ENCODE data around the gene PAK1.
"Not testable (repeated sequence)": the region's sequence is repeated elsewhere in the genome, so short reads cannot be mapped to it uniquely, and the experiment has no call there.

The PAK1 gene

DNA sequence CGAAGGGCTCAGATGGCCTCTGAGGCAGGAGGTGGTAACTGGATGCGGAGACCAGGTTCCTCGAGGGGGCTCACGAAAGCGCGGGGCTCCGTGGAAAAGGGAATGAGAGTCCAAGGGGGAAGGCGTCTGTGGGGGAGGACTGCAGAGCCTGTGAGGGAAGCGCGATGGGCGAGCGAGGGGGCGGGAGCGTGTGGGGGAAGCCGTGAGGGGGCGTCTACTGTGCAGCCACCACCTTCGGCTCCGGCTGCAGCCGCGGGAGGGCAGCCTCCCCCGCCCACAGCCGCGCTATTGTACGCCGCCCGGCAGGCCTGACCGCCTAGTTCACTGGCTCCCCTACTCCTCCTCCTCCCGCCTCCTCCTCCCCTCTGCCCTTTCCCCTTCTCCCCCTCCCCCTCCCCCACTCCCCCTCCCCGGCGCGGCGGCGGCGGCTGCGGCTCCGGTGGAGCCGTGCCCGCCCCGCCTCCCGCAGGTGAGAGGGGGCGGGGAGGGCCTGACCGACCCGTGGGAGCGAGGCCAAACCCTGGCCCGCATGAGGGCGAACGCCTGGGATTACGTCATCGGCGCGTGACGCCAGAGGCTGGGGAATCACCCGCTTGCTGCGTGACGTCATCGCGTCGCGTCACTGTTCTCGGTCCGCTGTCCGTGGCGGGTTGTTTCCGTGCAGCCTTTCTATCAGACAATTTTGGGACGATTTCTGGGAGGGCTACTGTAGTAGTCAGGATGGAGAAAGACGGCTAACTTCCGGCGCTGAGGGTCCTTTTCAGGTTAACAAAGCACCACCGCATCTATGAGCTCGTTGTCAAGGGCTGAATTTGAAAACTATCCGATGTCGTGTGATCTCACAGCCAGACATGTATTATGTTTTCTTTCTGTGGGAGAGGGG, at the start of gene PAK1:
Gene PAK1 (minus strand): TSS at position 294 of the 883 bp plus-strand sequence. CDS start 81,574 bp downstream, outside the sequence.
- peak; percentile 64 for DNase-seq

DNA sequence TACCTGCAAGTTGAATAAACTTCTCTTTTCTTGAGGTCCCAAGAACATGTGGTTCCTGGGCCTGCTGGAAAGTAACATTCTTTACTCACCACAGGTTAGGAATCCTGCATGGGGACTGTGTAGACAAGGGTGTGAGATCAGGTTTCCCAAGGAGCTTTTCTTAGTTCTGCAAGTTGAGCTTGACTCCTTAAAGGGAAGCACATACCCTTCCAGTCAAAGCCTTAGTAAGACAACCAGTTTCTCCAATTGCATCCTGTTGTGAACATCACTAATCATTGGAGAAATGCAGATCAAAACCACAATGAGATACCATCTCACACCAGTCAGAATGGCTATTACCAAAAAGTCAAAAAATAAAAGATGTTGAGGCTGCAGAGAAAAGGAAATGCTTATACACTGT, 48.3 kb upstream of the PAK1 start:
- DNase-seq, result no peak

DNA sequence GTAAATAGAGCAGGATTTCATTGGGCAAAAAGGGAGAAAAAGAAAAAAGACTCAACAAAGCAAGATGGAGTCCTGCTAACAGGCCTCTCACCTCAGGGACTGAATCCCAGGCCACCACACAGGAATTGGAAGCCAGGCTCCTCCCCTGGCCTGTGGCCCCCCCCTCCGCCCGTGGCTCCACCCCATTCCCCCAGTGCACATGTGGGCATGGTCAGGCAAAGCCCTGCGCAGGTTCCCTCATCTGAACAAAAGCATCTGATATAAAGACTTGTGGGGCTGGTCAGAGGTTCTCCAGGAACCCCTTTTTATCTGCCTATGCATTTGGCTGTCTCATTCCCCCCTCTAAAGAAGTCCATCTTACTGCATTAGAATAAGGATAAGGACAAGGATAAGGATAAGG, 46.0 kb upstream of the PAK1 start:
- no peak for DNase-seq

DNA sequence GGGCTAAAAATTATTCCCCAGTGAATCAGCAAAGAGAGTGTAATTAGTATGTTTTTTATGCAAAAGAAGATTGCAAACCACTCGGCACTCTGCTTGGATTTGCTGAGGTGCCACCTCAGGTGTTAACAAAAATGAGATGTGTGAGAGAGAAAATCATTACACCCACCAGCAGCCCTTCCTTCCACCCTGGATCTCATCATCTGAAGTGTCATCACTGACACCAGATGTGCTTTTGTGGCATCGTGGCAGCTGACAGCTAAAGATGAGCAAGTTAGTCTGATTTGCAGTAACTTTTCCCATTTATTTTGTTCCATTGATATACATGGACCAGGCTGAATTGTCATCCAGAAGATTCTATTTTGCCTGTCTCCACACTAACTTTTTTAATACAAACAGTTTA, 44.6 kb upstream of the PAK1 start:
- DNase-seq, result no peak

DNA sequence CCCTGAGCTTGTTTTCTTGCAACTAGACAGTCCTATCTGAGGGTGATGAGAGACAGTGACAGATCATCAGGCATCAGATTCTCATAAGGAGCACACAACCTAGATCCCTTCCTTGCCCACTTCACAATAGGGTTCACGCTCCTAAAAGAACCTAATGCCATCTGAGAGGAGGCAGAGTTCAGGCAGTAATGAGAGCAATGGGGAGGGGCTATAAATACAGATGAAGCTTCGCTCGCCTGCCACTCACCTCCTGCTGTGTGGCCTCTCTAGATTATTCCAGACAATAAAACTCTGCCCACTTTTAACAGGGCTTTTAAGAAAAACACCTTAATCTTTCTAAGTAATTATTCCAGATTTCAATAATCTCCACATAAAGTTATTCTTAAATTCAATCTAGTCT, 43.9 kb upstream of the PAK1 start:
- no peak for DNase-seq

DNA sequence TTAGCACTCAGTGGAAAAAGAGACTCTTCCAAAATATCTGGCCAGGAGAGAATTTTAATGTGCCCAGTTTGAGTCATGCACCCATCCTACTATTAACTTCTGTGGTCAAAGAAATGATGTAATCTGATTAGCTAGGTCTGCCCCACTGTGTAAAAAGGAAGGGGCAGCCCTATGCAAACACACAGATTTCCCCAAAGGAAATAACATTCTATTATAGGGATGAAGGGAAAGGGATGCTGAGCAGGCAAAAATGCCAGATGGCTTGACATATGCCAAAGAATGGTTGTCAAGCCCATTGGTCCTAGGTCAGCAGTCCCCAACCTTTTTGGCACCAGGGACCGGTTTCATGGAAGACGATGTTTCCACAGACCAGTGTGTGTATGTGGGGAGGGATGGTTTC, 43.3 kb upstream of the PAK1 start:
- DNase-seq, result no peak

DNA sequence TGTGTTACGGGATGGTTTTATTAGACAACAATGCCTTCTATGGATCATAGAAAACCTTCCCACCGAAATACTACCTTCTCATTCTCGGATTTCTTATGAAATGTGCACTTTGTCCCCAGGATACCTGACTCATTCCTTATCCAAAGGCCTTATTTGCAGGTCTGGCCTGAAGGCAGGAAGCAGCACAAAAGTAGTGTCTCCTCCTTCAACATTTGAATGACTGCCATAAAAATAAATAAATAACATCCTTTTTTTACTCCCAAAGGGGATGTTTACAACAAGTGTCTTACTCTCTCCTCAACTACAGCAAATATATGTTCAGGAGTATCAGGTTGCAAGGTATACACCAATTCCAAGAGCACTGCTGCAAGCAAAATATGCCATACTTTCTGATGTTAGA, 41.6 kb upstream of the PAK1 start:
- DNase-seq, result no peak

DNA sequence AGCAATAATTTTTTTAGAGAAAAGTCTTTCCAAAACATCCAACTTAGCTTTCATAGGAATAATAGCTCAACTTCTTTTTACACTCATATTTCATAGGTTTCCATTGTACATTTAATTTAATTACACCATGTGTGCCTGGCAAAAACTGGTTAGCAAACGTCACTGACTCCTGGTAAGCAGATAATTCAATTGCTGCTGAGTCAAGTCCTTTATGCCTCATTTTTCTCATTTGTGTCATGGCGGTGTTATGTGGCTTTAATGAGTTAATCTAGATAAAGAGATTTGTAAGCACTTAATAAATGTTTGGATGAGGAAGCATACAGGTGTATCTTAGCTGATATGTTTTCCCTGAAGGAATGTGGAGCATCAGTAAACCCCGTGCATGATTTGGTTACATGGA, 41.2 kb upstream of the PAK1 start:
- no peak for DNase-seq

DNA sequence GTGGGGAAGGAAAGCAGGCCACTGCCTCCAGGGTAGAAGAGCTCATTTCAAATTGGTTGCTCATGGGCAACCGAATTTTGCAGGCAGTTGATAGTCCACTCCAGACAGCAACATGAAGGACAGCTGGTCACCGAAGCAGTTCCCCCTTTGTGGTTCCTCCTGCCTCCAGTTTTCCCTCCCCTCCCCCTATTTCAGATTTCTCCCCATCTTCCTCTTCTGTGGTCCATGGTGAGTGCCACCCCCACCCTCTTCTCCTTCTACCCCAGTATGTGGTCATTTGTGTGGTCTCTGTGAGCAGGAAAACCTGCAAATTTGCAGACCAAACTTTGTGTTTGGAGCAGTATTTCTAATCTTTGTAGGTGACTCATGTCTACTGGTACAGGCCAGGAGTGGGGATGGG, 38.2 kb upstream of the PAK1 start:
- no peak for DNase-seq

DNA sequence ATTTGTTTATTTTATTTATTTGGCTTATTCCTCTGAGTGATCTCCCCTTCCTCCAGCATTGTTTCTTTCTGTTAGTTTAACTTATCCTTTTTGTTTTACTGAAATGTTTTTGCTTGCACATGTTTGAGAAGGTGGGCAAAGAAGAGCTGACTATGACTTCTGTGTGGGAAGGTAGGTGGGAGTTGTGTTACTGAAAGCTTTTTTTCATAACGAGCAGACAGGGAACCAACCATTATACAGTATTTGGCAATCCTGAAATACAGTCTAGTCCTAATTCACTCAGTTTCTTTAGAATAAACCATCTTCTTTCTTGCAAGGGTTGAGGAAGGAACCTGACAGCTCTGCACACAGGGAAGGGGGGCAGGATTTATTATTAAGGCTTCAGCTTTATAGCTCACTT, 37.0 kb upstream of the PAK1 start:
- no peak for DNase-seq

DNA sequence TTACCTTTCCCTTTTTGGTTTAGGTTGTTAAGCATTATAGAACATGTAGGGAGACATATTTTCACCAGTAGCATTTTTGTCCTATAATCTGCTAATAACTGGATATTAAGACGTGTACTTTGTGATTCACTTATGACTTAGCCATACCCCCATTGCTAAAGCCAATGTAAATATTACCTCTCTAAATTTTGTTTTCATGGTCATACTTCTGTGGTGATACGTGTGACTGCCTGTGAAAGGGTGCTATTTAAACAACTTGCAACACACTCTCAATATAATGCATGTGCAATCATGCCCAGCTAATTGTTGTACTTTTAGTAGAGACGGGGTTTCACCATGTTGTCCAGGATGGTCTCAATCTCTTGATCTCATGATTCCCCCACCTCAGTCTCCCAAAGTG, 36.2 kb upstream of the PAK1 start:
- DNase-seq, result no peak

DNA sequence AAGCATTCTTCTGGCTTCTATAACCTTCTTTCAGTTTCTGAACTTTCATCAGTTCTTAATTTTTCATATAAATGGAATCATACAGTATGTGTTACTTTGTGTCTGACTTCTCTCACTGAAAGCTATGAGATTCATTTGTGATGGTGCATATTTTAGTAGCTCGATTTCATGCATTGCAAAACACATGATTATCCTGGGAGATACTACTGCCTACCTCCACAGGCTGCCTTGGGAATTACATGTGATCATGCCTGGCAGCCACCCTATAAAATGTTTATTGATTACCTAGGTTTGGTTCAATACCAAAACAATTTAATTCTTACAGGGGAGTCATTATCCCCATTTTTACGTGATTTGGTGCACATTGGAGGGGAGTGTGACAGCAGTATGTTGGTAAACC, 34.1 kb upstream of the PAK1 start:
- DNase-seq, result no peak

DNA sequence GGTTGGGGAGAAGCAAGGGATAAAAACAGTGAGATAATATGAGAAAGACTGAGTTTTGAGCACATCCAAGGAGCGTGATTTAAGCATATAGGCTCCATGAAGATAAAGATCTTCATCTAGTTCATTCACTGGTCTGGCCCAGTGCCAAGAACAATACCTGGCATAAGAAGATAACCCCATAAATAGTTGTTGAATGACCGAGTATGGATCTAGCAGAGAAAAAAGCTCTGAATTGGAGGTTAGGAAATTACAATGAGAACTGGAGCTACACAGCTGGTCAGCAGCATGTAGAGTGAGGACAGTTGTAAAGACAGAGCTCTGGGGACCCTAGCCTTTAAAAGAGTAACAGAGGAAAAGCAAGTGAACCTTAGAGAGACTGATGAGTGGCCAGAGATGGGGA, 33.0 kb upstream of the PAK1 start:
- no peak for DNase-seq

DNA sequence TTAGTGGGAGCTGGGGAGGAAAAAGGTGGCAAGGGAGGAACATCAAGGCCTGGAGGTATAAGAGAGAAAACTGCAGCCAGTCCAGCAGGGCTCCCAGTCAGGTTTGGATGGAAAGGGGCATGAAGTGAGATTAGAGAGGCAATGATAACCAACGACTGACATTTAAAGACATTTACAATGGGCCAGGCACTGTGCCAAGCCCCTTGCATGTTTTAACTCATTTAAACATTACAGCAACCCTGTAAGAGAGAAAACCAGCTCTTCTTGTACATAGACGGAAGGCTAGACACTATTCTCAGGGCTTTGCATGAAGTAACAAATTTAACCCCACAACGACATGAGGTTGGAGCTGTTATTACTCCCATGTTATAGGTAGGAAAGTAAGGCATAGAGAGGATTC, 32.1 kb upstream of the PAK1 start:
- DNase-seq, result no peak

DNA sequence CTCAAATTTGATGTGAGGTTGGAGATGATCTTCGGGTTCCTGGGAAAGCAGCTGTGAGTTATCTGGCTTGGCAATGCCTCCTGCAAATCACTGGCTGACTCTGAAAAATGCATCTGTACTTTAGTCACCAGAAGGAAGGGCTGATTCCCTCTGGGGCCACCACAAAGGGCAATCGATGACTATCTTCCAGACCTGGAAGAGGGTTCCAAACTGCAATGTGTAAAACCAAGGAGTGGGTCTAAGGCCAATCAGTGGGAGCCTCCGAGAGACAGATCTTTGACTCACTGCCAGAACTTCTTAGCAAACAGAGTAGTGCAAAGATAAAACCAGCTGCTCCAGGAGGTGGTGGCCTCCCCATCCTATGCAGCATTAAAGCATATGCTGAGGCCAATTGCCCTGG, 29.1 kb upstream of the PAK1 start:
- DNase-seq, result no peak

DNA sequence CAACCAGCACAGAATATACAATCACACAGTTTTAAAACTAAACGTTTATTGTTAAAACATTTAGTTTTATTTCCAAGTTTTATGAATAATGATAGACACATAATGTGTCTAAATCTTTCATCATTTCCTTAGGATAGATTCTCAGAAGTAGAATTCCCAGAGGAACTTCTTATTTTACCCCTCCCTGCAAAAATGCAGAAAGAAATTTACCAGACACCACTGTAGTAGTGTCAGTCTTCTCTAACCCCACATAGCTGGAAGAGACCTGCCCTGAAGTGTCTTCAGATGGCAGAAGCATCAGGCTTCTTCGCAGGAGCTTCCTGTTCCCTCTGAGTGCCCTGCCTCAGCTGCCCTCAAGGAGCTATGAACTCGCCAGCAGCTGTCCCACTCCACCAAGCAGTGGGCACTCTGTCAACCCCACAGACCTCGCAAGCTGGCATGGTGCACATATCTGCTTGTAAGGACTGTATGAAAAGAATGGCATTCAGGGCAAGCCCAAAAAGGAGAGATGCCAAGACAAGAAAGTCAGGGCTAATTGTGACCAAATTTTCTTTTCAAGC, 28.5 kb upstream of the PAK1 start:
- no peak for DNase-seq

DNA sequence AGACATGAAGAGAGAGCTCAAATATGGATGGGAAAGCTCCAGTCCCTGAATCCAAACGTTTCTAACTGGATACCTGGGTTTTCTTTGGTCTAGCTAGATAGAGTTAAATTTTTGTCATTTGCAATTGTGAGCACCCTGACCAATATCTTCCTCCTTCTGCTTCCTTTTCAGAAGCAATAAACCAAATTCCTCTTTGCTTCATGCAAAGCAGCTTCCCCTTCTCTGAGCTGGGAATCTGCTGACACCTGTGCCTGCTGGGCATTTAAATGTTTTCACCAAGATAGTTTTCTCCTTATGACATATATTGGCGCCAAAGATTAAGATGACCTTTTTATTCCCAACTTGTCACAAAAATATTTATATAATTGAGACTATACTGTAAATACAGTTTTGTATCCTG, 27.9 kb upstream of the PAK1 start:
- no peak for DNase-seq

DNA sequence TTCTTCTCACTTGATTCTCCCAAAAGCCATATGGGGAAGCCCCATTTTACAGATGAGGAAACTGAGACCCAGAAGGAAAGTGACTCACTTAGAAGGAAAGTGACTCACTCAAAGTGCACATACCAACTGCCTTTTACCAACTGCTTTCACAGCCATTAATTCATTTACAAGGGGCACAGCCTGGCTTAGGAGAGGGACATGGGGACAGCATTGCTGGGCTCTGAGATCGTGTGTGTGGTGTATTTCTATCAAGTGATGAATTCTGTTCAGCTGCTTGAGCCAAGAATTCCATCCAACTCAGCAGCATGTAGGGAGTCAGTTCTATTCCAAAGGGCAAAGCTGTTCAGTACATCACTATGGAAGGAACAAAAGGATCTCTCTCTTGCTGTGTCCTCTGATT, 23.5 kb upstream of the PAK1 start:
- no peak for DNase-seq

DNA sequence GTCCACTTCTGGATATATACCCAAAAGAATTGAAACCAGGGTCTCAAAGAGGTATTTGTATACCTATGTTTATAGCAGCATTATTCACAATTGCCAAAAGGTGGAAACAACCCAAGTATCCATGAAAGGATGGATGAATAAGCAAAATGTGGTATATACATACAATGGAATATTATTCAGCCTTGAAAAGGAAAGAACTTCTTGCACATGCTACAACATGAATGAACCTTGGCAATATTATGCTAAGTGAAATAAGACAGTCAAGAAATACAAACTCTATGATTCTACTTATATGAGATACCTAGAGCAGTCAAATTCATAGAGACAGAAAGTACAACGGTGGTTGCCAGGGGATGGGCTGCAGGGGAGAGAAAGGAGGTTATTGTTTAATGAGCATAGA, 21.6 kb upstream of the PAK1 start:
- DNase-seq, result no peak

DNA sequence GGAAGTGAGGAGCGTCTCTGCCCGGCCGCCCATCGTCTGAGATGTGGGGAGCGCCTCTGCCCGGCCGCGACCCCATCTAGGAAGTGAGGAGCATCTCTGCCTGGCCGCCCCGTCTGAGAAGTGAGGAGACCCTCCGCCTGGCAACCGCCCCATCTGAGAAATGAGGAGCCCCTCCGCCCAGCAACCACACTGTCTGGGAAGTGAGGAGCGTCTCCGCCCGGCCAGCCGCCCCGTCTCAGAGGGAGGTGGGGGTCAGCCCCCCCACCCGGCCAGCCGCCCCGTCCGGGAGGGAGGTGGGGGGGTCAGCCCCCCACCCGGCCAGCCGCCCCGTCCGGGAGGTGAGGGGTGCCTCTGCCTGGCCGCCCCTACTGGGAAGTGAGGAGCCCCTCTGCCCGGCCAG, 16.1 kb upstream of the PAK1 start:
- not testable (repeated sequence) for DNase-seq

DNA sequence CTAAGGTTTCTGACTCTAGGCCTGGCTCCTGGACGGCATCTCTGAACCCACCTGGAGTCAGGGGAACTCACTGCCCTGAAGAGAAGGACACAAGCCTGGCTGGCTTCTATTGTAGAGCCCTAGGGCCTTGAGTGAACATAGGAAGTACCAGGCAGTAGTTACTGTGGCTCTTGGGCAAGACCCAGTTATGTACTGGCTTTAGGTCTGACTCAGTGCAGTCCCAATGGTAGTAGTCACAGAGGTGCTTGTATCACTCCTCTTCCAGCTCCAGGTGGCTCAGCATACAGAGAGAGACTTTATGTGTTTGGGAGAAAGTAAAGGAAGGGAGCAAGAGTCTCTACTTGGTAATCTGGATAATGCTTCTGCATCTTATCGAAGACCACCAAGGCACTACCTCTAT, 13.9 kb upstream of the PAK1 start:
- DNase-seq, result no peak

DNA sequence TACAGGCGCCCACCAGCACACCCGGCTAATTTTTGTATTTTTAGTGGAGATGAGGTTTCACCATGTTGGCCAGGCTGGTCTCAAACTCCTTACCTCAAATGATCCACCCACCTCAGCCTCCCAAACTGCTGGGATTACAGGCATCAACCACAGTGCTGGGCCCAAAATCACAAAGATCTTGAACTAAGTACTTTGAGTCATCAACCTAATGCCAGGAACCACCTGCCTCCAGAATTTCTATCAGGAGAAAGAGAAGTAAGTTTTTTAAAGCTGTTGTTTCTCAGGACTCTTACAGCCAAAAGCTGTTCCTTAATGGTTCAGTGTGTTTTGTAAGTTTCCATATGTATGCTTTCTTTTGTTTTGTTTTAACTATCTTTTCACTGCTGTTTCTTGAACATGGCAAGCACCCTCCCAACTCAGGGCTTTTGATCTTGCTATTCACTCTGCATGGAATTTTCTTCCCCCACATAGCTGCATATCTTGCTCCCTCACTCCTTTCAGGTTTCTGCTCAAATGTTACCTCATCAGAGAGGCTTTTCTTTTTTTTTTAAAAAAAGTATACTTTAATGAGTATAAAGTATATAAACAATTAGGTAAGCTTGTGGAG, 6.0 kb upstream of the PAK1 start:
- DNase-seq, result no peak

DNA sequence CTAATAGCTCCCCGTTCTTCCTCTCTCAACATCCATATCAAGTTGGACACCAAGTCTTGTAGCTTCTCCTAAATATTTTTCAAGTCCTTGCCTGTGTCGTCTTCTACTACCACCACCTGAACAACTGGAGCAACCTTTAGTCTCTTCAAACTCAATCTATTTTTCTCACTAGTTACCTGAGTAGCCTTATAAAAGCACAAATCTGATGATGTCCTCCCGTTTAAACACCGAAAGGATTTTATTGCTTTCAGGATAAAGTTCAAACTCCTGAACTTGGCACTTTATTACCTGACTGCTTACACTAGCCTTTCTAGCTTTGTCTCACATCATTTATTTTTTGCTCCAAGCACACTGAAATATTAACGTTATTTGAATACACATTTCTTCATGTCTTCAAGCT, 1.3 kb upstream of the PAK1 start:
- DNase-seq, result no peak

DNA sequence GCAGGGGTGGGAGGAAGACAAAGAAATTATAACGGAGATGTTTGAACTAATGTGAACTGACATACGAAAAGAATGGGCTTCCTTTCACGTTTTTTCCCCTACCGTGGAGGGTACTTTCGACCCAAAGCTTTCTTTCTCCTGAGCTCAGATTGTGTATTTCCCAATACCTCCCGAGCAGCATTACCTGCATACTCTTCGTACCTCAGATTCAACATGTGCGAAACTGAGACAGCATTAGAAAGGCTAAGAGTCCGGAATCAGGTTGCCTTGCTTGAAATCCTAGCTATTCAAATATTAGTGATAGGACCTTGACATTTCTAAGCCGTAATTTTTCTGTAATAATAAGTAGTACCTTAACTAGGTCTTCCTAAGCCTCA, 778 bp upstream of the PAK1 start:
- no peak for DNase-seq

Data from activated effector memory CD4-positive, alpha-beta T cell treated with Interleukin-2 at 50 U/mL for 16 hours (primary cell).